Ovary (tissue), 3 donors: ENCODE measurements around the gene RGS7.

Experiments used
- CTCF ChIP-seq, 3 donors: fragments of 450-650 bp in 2 of 3; fragments of 200-600 bp in 1 of 3; IDR thresholded peaks; one replicate each; pipeline versions ENCODE4 v1.5.1 to v1.8.0; 2016 to 2022; ENCODE audit warnings: antibody characterized with exemption in 3 of 3, mild to moderate bottlenecking in 1 of 3
- EP300 ChIP-seq: sonication (generic); formaldehyde crosslinking; IDR thresholded peaks from one replicate; pipeline ENCODE4 v1.6.1; 2017; ENCODE audit warnings: antibody characterized with exemption
- POLR2A ChIP-seq: fragments of 450-650 bp; IDR thresholded peaks from one replicate; pipeline ENCODE4 v1.6.1; 2017; ENCODE audit warnings: antibody characterized with exemption, mild to moderate bottlenecking, moderate library complexity
- donor health status: DM: no; HTN: no; CAD: no.

GRCh38 chr1:240813720-240814119 lies 543.3 kb downstream of the RGS7 start:
- TF ChIP-seq CTCF (IDR thresholded peaks at IDR 0.05): no peak
- TF ChIP-seq EP300: no peak
- TF ChIP-seq POLR2A: no peak
